ENCODE measurements around the gene CHI3L1. TPM values are rescaled to one million over a fixed set of nuclear protein-coding genes. Genes with fewer than 3 reads are reported as not detected.

The CHI3L1 gene
- total and polyA plus RNA-seq, 10 of the 15 experiments (the other 5 are each of a cell fraction or from before 2014, with no cell fraction given) = 0.10 to 1.7 (median 0.39) TPM

DNA sequence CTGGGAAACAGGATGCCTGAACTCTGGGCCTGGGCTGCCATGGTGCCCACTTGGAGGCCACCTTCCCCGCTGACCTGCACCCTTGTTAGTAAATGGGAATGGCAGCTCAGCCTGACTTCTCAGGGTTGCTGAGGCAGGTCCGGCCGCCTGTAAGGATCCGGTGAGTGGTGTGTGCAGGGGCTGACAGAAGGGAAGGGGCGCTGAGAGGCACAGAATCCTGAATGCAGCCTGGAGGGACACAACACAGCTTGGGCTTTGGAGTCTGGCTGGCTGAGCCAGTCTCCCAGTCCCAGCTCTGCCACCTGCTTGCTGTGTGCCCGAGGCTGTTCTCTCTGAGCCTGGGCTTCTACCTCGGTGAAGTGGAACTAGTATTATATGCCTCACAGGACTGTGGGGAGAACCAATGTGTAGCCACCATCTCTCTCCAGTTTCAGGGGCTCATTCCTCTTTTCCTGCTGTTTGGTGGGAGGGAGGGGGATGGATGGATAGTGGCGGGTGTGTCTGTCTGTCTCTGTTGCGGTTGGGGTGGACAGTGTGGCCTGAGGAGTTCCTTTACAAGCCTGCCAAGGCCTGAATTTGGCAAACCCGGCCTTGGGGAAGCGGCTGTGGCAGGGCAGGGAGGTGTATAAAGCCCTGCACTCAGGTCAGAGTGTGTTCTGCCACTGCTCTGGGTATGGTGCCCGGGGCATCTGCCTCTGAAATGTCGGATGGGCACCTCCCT is 41.0 kb downstream of the CHI3L1 start:
- CTCF ChIA-PET = interaction anchor here (0.6 kb wide), 1 partner anchor 193 kb away, joined by 3 read pairs; no protein-coding TSS in a partner anchor
- FAIRE-seq (no peak), ATAC-seq (no peak), DNase-seq (ENCODE audit: low read depth, low spot score) (no peak)
- Histone ChIP-seq H3K9ac (ENCODE audit: control insufficient read depth, insufficient read depth, low read length) (no peak overlapping the region), H3K27me3 (replicated peaks in 1 of 2; ENCODE audit: control insufficient read depth in 2 of 2, insufficient read depth in 2 of 2, low read length in 1 of 2) (peaks cover 0 to 3% of the 10 kb centered on the region in 2 experiments; a peak in 3 of 4 replicates), H3K36me3 (ENCODE audit: control insufficient read depth in 2 of 2, insufficient read depth in 2 of 2, low read length in 1 of 2) (no peaks in the 10 kb centered on the region), H3K9me3 (replicated peaks; ENCODE audit: control insufficient read depth, insufficient read depth, low read length) (no peaks in the 10 kb centered on the region), H3K79me2 (ENCODE audit: control insufficient read depth, insufficient read depth, low read length) (no peaks in the 10 kb centered on the region), H3K4me1 (ENCODE audit: control insufficient read depth, insufficient read depth, low read length) (no peaks in the 10 kb centered on the region), H4K20me1 (ENCODE audit: control insufficient read depth, insufficient read depth) (no peaks in the 10 kb centered on the region), H3K27ac (ENCODE audit: control insufficient read depth, insufficient read depth) (no peak overlapping the region), H3K4me3 (no peak overlapping the region), H3K4me2 (ENCODE audit: control insufficient read depth, insufficient read depth) (no peak overlapping the region), H2AFZ (ENCODE audit: control insufficient read depth, low read depth, low read length) (no peak overlapping the region)
- in situ Hi-C loops (cut with MboI) (no loop called here), intact Hi-C loops (cut with micrococcal nuclease; ENCODE audit: unreplicated experiment) (no loop called here)
- RAD21 ChIA-PET (ENCODE audit: unreplicated experiment) = no interaction called here
- SMC1A ChIA-PET (ENCODE audit: uncharacterized antibody, unreplicated experiment) = no interaction called here
- POLR2A ChIA-PET = interaction anchor here (0.7 kb wide), 1 partner anchor 461 kb away, joined by 6 read pairs; no protein-coding TSS in a partner anchor
- no TSS peak for BruUV-seq (replicated peaks)
- TF ChIP-seq NR2C1 (IDR thresholded peaks at IDR 0.05) = no peak
- TF ChIP-seq, protein P1, sequence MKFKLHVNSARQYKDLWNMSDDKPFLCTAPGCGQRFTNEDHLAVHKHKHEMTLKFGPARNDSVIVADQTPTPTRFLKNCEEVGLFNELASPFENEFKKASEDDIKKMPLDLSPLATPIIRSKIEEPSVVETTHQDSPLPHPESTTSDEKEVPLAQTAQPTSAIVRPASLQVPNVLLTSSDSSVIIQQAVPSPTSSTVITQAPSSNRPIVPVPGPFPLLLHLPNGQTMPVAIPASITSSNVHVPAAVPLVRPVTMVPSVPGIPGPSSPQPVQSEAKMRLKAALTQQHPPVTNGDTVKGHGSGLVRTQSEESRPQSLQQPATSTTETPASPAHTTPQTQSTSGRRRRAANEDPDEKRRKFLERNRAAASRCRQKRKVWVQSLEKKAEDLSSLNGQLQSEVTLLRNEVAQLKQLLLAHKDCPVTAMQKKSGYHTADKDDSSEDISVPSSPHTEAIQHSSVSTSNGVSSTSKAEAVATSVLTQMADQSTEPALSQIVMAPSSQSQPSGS (IDR thresholded peaks at IDR 0.05; ENCODE audit: low read length) = no peak
- TF ChIP-seq REST (IDR thresholded peaks at IDR 0.05; ENCODE audit: low read depth, low read length) = no peak
- 18% methylated on average over 12 of the region's 13 CpGs for WGBS (ENCODE audit: insufficient coverage, insufficient replicate concordance, low lambda C conversion rate, missing lambda C conversion rate)

Data from GM12878 (cell line).